ENCODE measurements around the gene NBEA.

Gene NBEA

GRCh38 chr13:35481777-35482176 lies 539.7 kb downstream of the NBEA start:
- in situ Hi-C loops (cut with MboI; ENCODE audit: low pct_unique_long_range_greater_than_20kb, low sequenced_read_pairs, unreplicated experiment): no loop called here
- TF ChIP-seq, protein P1, sequence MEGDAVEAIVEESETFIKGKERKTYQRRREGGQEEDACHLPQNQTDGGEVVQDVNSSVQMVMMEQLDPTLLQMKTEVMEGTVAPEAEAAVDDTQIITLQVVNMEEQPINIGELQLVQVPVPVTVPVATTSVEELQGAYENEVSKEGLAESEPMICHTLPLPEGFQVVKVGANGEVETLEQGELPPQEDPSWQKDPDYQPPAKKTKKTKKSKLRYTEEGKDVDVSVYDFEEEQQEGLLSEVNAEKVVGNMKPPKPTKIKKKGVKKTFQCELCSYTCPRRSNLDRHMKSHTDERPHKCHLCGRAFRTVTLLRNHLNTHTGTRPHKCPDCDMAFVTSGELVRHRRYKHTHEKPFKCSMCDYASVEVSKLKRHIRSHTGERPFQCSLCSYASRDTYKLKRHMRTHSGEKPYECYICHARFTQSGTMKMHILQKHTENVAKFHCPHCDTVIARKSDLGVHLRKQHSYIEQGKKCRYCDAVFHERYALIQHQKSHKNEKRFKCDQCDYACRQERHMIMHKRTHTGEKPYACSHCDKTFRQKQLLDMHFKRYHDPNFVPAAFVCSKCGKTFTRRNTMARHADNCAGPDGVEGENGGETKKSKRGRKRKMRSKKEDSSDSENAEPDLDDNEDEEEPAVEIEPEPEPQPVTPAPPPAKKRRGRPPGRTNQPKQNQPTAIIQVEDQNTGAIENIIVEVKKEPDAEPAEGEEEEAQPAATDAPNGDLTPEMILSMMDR (IDR thresholded peaks at IDR 0.05; ENCODE audit: extremely low read depth, insufficient read depth, missing control alignments): no peak
- DNase-seq (ENCODE audit: low spot score): no peak

DNA sequence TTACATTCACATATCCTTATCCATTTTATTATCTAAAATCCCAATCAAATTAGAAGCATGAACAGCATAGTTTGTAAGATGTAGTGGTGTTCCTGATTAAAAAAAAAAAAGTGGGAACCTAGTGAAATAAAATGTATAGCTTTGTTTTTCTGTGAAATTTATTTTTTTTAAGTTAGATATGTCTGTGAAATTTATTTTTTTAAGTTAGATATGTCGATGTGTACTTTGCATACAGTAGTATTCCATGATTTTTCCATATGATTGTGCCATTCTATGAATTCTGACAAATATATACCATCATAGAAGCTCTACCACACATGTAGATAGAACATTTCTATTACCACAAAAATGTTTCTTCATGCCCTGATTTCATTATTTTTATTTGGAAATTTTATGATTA lies 540.5 kb downstream of the NBEA start:
- DNase-seq (ENCODE audit: low spot score): no peak
- TF ChIP-seq, protein P1 (IDR thresholded peaks at IDR 0.05; ENCODE audit: extremely low read depth, insufficient read depth, missing control alignments): no peak
- in situ Hi-C loops (cut with MboI; ENCODE audit: low pct_unique_long_range_greater_than_20kb, low sequenced_read_pairs, unreplicated experiment): no loop called here

DNA sequence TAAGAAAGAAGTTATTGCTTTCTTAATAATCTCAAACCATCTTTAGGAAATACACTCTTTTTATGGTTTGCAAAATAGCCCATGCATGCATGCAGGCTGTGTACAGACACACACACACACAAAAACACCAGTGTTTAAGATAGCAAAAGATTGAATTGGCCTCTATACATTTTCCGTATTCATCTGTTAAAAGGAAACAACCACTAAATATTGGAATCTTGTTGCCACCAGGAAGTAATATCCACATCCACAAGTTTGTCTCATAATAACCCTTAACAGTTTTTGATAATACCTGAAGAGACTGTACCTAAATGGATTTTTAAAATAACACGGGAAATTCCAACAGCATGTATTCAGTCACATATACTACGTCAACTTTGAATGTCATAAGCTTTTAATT lies 541.7 kb downstream of the NBEA start:
- in situ Hi-C loops (cut with MboI; ENCODE audit: low pct_unique_long_range_greater_than_20kb, low sequenced_read_pairs, unreplicated experiment): no loop called here
- TF ChIP-seq, protein P1 (IDR thresholded peaks at IDR 0.05; ENCODE audit: extremely low read depth, insufficient read depth, missing control alignments): no peak
- DNase-seq (ENCODE audit: low spot score): no peak

DNA sequence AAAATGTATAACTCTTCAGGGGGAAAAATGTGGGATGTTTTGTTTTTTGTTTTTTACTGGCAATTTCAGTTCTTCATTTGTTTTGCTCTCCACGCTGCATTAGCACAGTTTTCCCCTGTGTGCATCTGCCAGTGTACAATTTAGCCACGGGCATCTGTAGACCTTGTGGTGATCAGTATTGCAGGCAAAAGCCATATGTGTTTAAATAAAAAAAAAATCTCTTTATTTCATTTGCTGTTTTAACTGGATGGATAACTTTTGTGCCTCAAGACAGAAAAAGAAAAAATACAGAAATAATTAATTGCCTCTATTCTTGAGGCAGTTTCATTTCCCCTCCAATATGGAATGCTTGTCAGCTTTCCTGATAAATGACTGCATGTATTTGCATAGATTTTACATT lies 542.3 kb downstream of the NBEA start:
- TF ChIP-seq, protein P1 (IDR thresholded peaks at IDR 0.05; ENCODE audit: extremely low read depth, insufficient read depth, missing control alignments): no peak
- DNase-seq (ENCODE audit: low spot score): no peak

DNA sequence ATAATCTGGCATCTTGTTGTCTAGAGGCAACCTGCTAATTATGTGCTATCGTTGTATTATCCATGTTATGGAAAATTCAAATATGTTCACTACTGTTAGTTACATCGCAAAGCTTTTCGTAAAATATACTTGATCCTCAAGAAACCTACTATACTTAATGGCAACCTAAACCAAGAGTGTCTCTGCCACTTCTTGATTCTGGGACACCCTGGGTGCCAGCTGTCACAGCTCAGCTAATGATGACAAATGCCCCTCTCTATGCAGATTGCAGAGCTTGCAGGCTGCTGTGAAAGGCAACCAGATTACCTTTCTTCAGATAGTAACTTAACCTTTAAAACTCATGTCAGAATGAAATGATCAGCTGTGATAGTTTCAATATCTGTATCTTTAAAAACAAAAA lies 543.4 kb downstream of the NBEA start:
- TF ChIP-seq, protein P1 (IDR thresholded peaks at IDR 0.05; ENCODE audit: extremely low read depth, insufficient read depth, missing control alignments): no peak
- no peak for DNase-seq (ENCODE audit: low spot score)
- in situ Hi-C loops (cut with MboI; ENCODE audit: low pct_unique_long_range_greater_than_20kb, low sequenced_read_pairs, unreplicated experiment): no loop called here

More for the DNA sequence above, 542.3 kb downstream of the NBEA start:
- in situ Hi-C loops (cut with MboI; ENCODE audit: low pct_unique_long_range_greater_than_20kb, low sequenced_read_pairs, unreplicated experiment): no loop called here

DNA sequence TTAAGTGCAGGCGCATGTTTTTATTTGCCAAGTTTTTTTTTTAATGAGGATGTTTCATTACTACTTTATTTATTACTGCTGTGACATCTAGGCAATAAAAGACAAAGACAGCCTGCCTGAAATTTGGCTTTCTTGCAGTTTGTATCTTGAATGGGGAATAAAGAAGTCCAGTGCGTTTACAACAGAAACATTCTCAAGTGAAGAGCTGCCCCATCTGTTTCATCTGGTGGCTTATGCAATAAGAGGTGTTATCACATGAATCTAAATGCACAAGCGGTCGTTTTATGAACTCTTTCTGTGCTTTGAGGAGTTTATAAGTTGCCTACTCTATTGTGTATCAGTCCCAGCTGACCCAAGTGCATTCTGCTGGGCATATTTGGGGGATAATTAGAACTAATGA lies 547.0 kb downstream of the NBEA start:
- DNase-seq (ENCODE audit: low spot score): no peak
- in situ Hi-C loops (cut with MboI; ENCODE audit: low pct_unique_long_range_greater_than_20kb, low sequenced_read_pairs, unreplicated experiment): no loop called here

More for the DNA sequence above, 547.0 kb downstream of the NBEA start:
- TF ChIP-seq, protein P1 (IDR thresholded peaks at IDR 0.05; ENCODE audit: extremely low read depth, insufficient read depth, missing control alignments): no peak
